WTC11 (cell line): ENCODE measurements around the gene OSBPL10. TPM values are rescaled to one million over a fixed set of nuclear protein-coding genes. Genes with fewer than 3 reads are reported as not detected.
A peak's percentile ranks its signal among the peaks of the same experiment; 100 is the strongest.

Source experiments
- ATAC-seq: fragments of 200-7000 bp; cut with Tn5 transposase; 2 replicates; pipeline ENCODE4 v1.10.0; 2021; ENCODE audit warnings: mild to moderate bottlenecking, moderate library complexity
- CTCF ChIA-PET: fragments of 300-600 bp; sonication (Branson Sonifier 250); formaldehyde crosslinking; loops from one replicate; lab custom pipeline; 2021; ENCODE audit warnings: antibody characterized with exemption; lab: Charles Lee
- POLR2A ChIA-PET: fragments of 350-600 bp; sonication (Branson Sonifier 250); formaldehyde crosslinking; loops from one replicate; lab custom pipeline; 2021; ENCODE audit warnings: antibody characterized with exemption; lab: Charles Lee
- DNase-seq: peaks from one replicate; pipeline ENCODE4 v3.0.0; 2021; ENCODE audit warnings: low spot score
- H3K27ac Mint-ChIP-seq: 2 replicates; pipeline ENCODE4 v1.8.0; 2021; ENCODE audit warnings: mixed read lengths
- H3K27me3 Mint-ChIP-seq: 2 replicates; pipeline ENCODE4 v1.8.0; 2021; ENCODE audit warnings: low read depth, mild to moderate bottlenecking, moderate library complexity, mixed read lengths
- H3K36me3 Mint-ChIP-seq: 2 replicates; pipeline ENCODE4 v1.8.0; 2021; ENCODE audit warnings: mixed read lengths
- H3K4me1 Mint-ChIP-seq: 2 replicates; pipeline ENCODE4 v1.8.0; 2022; ENCODE audit warnings: mixed read lengths
- H3K4me3 Mint-ChIP-seq: 2 replicates; pipeline ENCODE4 v1.8.0; 2021; ENCODE audit warnings: mild to moderate bottlenecking, moderate library complexity, mixed read lengths
- H3K9me3 Mint-ChIP-seq: 2 replicates; pipeline ENCODE4 v1.8.0; 2021; ENCODE audit warnings: mixed read lengths
- ELF4 ChIP-seq: sonication (generic); formaldehyde crosslinking; IDR thresholded peaks from 2 replicates; pipeline ENCODE4 v1.8.1; 2022; ENCODE audit warnings: low read depth, mild to moderate bottlenecking, moderate library complexity, missing genetic modification reagents
- ETV6 ChIP-seq: sonication (generic); formaldehyde crosslinking; IDR thresholded peaks from 2 replicates; pipeline ENCODE4 v1.8.1; 2022; ENCODE audit warnings: mild to moderate bottlenecking, missing genetic modification reagents
- FOXP1 ChIP-seq: sonication (generic); formaldehyde crosslinking; IDR thresholded peaks from 2 replicates; pipeline ENCODE4 v1.8.0; 2022; ENCODE audit warnings: missing genetic modification reagents, mild to moderate bottlenecking, moderate library complexity, borderline replicate concordance
- JUN ChIP-seq: sonication (generic); formaldehyde crosslinking; IDR thresholded peaks from 2 replicates; pipeline ENCODE4 v1.8.0; 2023; ENCODE audit warnings: mild to moderate bottlenecking, missing genetic modification reagents
- NR2C2 ChIP-seq: sonication (generic); formaldehyde crosslinking; IDR thresholded peaks from 2 replicates; pipeline ENCODE4 v1.8.0; 2022; ENCODE audit warnings: mild to moderate bottlenecking, missing genetic modification reagents
- SMAD3 ChIP-seq: sonication (generic); formaldehyde crosslinking; IDR thresholded peaks from 2 replicates; pipeline ENCODE4 v1.8.0; 2022; ENCODE audit warnings: missing genetic modification reagents, mild to moderate bottlenecking, borderline replicate concordance
- TEAD4 ChIP-seq: sonication (generic); formaldehyde crosslinking; IDR thresholded peaks from 2 replicates; pipeline ENCODE4 v1.8.0; 2022; ENCODE audit warnings: mild to moderate bottlenecking, missing genetic modification reagents
- ZNF121 ChIP-seq: sonication (generic); formaldehyde crosslinking; IDR thresholded peaks from 2 replicates; pipeline ENCODE4 v1.8.0; 2023; ENCODE audit warnings: missing genetic modification reagents
- ZNF219 ChIP-seq: sonication (generic); formaldehyde crosslinking; IDR thresholded peaks from 2 replicates; pipeline ENCODE4 v1.8.0; 2023; ENCODE audit warnings: missing genetic modification reagents, mild to moderate bottlenecking, borderline replicate concordance
- ZNF232 ChIP-seq: sonication (generic); formaldehyde crosslinking; IDR thresholded peaks from 2 replicates; pipeline ENCODE4 v1.8.0; 2022; ENCODE audit warnings: mild to moderate bottlenecking, missing genetic modification reagents
- ZNF423 ChIP-seq: fragments of 250-450 bp; sonication (Bioruptor Pico); IDR thresholded peaks from 2 replicates; pipeline ENCODE4 v2.1.2; 2022; ENCODE audit warnings: mild to moderate bottlenecking, moderate library complexity
- total RNA-seq: library from RNA; stranded (reverse); gene quantifications from 3 replicates; pipeline ENCODE4 v1.2.3, GENCODE V29; 2021
- TF ChIP-seq, protein P1 (sequence below): fragments of 250-450 bp; sonication (Bioruptor Pico); conservative IDR thresholded peaks from 2 replicates; pipeline ENCODE4 v1.9.0; 2021; ENCODE audit warnings: mild to moderate bottlenecking
- TF ChIP-seq, protein P2 (sequence below): sonication (generic); formaldehyde crosslinking; IDR thresholded peaks from 2 replicates; pipeline ENCODE4 v1.8.0; 2023; ENCODE audit warnings: missing genetic modification reagents
- TF ChIP-seq, protein P3 (sequence below): fragments of 250-450 bp; sonication (Bioruptor Pico); IDR thresholded peaks from 2 replicates; pipeline ENCODE4 v1.9.0; 2021; ENCODE audit warnings: mild to moderate bottlenecking, borderline replicate concordance
- TF ChIP-seq, protein P4 (sequence below): sonication (generic); formaldehyde crosslinking; IDR thresholded peaks from 2 replicates; pipeline ENCODE4 v1.8.0; 2023; ENCODE audit warnings: missing genetic modification reagents, mild to moderate bottlenecking, borderline replicate concordance

OSBPL10 gene
- total RNA-seq, 1 experiment from 2014 or later = 84.1 TPM

DNA sequence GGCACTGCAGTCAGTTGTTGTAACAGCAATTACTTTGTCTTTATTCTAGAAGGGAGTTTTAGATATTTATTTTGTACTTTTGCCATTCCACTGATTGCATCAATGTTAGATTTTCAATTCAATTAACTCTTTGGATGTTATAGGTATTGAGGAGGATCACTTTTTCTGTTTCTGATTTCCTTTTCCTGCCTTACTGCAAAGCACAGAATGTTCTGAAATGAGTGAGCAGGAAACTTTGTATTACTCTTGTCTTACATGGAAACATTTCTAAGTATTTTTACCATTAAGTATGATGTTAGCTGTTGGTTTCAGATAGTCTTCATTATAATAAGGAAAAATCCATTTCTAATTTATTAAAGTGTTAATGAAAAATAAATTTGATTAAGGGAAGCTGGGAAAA is 80.5 kb downstream of the OSBPL10 start (continued):
- no peak for TF ChIP-seq ZNF219
- no peak for TF ChIP-seq ZNF423 (CRISPR knock-in tag)
- TF ChIP-seq ZNF121 = no peak
- TF ChIP-seq, protein P1, sequence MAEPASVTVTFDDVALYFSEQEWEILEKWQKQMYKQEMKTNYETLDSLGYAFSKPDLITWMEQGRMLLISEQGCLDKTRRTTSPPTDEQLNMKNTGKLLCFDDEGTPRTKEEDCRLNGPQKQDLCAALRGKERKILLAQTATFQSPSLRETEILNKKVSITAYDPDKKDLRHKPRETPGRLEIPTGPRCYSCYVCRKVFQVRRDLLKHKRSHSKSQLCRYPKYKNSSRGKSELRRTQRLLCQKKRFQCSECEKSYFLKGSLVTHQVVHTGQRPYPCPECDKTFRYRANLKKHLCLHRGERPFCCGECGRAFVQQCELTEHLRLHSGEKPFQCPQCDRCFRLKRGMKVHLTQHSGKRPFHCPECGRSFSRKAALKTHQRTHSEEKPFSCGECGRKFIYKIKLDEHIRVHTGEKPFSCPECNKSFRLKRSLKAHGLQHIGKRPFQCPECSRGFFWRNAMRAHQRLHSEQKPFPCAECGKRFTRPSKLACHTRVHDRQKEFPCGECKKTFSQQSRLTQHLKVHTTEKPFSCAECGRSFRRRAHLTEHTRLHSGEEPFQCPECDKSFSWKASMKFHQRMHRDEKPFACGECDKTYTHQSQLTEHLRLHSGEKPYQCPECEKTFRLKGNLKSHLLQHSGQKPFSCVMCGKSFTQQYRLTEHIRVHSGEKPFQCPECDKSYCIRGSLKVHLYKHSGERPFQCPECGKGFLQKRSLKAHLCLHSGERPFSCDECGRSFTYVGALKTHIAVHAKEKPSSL = no peak
- no peak for TF ChIP-seq NR2C2 (CRISPR knock-in tag)
- TF ChIP-seq TEAD4 (CRISPR knock-in tag) = no peak
- TF ChIP-seq, protein P2, sequence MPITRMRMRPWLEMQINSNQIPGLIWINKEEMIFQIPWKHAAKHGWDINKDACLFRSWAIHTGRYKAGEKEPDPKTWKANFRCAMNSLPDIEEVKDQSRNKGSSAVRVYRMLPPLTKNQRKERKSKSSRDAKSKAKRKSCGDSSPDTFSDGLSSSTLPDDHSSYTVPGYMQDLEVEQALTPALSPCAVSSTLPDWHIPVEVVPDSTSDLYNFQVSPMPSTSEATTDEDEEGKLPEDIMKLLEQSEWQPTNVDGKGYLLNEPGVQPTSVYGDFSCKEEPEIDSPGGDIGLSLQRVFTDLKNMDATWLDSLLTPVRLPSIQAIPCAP = no peak
- TF ChIP-seq ELF4 = no peak

DNA sequence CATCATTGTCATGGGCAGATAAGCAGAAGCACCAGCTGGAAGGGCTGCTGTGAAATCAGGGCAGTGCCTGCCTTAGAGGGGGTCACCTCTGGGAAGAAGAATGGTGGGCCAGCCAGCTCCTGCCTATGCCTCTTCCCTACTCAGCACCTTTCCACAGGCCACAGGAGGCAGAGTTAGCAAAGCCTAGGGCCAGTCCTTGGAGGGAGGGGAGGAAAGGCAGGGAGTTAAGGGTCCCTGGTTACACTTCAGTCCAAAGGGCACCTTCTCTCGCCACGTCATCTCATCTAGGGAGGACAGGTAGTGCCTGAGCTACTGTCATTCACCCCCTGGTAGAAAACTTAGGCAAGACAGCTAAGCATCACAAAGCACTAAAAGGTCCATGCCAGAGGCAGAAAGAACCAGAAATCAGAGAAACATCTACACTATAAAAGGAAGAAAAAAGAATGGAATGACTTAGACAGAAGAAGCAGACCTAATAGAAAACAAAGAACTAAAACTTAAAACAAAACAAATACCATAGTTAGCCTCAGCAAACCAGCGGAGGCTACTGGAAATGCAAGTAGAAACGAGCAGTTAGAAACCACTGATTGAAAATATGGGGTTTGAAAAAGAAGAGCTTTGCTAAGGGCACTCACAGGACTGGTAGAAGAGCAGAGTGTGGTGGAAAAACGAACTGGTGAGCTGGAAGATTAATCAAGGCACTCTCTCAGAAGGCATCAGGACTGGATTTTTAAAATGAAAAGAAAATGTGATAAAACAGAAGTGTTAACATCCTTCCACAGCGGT is 84.2 kb downstream of the OSBPL10 start:
- Mint-ChIP-seq H3K27me3 (no peaks in the 10 kb centered on the region), H3K27ac (peak overlapping the region; percentile 94), H3K36me3 (no peaks in the 10 kb centered on the region), H3K4me3 (peak overlapping the region; percentile 14; the same call in 1 of the 2 replicates), H3K4me1 (peaks cover 73% of the 10 kb centered on the region), H3K9me3 (no peaks in the 10 kb centered on the region)
- DNase-seq = no peak
- POLR2A ChIA-PET = interaction anchor here (0.5 kb wide), 1 partner anchor 111 kb away, joined by 3 read pairs; no protein-coding TSS in a partner anchor
- ATAC-seq = peak; percentile 72
- TF ChIP-seq, protein P3, sequence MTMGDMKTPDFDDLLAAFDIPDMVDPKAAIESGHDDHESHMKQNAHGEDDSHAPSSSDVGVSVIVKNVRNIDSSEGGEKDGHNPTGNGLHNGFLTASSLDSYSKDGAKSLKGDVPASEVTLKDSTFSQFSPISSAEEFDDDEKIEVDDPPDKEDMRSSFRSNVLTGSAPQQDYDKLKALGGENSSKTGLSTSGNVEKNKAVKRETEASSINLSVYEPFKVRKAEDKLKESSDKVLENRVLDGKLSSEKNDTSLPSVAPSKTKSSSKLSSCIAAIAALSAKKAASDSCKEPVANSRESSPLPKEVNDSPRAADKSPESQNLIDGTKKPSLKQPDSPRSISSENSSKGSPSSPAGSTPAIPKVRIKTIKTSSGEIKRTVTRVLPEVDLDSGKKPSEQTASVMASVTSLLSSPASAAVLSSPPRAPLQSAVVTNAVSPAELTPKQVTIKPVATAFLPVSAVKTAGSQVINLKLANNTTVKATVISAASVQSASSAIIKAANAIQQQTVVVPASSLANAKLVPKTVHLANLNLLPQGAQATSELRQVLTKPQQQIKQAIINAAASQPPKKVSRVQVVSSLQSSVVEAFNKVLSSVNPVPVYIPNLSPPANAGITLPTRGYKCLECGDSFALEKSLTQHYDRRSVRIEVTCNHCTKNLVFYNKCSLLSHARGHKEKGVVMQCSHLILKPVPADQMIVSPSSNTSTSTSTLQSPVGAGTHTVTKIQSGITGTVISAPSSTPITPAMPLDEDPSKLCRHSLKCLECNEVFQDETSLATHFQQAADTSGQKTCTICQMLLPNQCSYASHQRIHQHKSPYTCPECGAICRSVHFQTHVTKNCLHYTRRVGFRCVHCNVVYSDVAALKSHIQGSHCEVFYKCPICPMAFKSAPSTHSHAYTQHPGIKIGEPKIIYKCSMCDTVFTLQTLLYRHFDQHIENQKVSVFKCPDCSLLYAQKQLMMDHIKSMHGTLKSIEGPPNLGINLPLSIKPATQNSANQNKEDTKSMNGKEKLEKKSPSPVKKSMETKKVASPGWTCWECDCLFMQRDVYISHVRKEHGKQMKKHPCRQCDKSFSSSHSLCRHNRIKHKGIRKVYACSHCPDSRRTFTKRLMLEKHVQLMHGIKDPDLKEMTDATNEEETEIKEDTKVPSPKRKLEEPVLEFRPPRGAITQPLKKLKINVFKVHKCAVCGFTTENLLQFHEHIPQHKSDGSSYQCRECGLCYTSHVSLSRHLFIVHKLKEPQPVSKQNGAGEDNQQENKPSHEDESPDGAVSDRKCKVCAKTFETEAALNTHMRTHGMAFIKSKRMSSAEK = no peak
- TF ChIP-seq ZNF232 (CRISPR knock-in tag) = no peak
- no peak for TF ChIP-seq JUN (CRISPR knock-in tag)
- TF ChIP-seq ETV6 (CRISPR knock-in tag) = no peak
- no peak for TF ChIP-seq SMAD3 (CRISPR knock-in tag)
- TF ChIP-seq ZNF219 = no peak
- TF ChIP-seq, protein P4, sequence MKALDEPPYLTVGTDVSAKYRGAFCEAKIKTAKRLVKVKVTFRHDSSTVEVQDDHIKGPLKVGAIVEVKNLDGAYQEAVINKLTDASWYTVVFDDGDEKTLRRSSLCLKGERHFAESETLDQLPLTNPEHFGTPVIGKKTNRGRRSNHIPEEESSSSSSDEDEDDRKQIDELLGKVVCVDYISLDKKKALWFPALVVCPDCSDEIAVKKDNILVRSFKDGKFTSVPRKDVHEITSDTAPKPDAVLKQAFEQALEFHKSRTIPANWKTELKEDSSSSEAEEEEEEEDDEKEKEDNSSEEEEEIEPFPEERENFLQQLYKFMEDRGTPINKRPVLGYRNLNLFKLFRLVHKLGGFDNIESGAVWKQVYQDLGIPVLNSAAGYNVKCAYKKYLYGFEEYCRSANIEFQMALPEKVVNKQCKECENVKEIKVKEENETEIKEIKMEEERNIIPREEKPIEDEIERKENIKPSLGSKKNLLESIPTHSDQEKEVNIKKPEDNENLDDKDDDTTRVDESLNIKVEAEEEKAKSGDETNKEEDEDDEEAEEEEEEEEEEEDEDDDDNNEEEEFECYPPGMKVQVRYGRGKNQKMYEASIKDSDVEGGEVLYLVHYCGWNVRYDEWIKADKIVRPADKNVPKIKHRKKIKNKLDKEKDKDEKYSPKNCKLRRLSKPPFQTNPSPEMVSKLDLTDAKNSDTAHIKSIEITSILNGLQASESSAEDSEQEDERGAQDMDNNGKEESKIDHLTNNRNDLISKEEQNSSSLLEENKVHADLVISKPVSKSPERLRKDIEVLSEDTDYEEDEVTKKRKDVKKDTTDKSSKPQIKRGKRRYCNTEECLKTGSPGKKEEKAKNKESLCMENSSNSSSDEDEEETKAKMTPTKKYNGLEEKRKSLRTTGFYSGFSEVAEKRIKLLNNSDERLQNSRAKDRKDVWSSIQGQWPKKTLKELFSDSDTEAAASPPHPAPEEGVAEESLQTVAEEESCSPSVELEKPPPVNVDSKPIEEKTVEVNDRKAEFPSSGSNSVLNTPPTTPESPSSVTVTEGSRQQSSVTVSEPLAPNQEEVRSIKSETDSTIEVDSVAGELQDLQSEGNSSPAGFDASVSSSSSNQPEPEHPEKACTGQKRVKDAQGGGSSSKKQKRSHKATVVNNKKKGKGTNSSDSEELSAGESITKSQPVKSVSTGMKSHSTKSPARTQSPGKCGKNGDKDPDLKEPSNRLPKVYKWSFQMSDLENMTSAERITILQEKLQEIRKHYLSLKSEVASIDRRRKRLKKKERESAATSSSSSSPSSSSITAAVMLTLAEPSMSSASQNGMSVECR (CRISPR knock-in tag) = no peak
- no peak for TF ChIP-seq FOXP1 (CRISPR knock-in tag)
- CTCF ChIA-PET = interaction anchor here (0.7 to 1.7 kb wide), 6 partner anchors 8 to 172 kb away, joined by 3 to 7 read pairs (median 4); no protein-coding TSS in a partner anchor
